22Rv1 (cell line): ENCODE measurements around the gene ICAM4.

Experiments used
- ZFX ChIP-seq: fragments of 450-650 bp; IDR thresholded peaks from 2 replicates; pipeline ENCODE4 v1.6.1; 2017; ENCODE audit warnings: antibody characterized with exemption, borderline replicate concordance
- TF ChIP-seq, protein P1 (sequence below): fragments of 450-650 bp; IDR thresholded peaks from 2 replicates; pipeline ENCODE4 v1.5.1; 2017; ENCODE audit warnings: mild to moderate bottlenecking

DNA sequence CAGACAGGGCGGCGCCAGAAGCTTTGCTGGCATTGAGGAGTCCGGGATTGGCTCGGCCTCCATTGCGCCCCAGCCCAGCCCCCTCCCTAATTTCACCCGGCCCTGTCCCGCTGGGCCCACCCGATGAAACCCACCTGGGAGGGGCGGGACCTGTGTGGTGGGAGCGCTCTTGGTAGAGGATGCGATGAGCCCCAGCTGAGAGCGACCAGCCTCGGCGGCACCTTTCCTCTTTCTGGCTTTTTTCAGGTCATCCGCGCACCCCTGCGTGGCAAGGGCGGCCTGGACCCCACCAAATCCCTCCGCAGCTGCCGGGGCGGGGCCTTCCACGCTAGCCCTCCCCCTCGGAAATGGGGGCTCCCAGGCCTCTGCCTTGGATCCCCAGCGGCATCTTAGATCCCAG lies 22.7 kb downstream of the ICAM4 start, which contains the start of gene ZGLP1:
- TF ChIP-seq, protein P1, sequence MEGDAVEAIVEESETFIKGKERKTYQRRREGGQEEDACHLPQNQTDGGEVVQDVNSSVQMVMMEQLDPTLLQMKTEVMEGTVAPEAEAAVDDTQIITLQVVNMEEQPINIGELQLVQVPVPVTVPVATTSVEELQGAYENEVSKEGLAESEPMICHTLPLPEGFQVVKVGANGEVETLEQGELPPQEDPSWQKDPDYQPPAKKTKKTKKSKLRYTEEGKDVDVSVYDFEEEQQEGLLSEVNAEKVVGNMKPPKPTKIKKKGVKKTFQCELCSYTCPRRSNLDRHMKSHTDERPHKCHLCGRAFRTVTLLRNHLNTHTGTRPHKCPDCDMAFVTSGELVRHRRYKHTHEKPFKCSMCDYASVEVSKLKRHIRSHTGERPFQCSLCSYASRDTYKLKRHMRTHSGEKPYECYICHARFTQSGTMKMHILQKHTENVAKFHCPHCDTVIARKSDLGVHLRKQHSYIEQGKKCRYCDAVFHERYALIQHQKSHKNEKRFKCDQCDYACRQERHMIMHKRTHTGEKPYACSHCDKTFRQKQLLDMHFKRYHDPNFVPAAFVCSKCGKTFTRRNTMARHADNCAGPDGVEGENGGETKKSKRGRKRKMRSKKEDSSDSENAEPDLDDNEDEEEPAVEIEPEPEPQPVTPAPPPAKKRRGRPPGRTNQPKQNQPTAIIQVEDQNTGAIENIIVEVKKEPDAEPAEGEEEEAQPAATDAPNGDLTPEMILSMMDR: no peak
- no peak for TF ChIP-seq ZFX
